A673 (cell line): ENCODE results near the gene CCDC34.

Experiments used
- EZH2 ChIP-seq: fragments of 200-600 bp; sonication (generic); IDR thresholded peaks from 2 replicates; pipeline ENCODE4 v1.6.1; 2017; ENCODE audit warnings: borderline replicate concordance, low read depth, mild to moderate bottlenecking, mixed read lengths, antibody characterized with exemption, low read length; ENCODE audit not compliant: poor library complexity, severe bottlenecking
- TF ChIP-seq, protein P1 (sequence below): fragments of 300-800, 200-600 bp; sonication (generic); conservative IDR thresholded peaks from 2 replicates; pipeline ENCODE4 v1.5.1; 2017; ENCODE audit warnings: low read depth, mild to moderate bottlenecking, antibody characterized with exemption, low read length, moderate library complexity, mixed read lengths

DNA sequence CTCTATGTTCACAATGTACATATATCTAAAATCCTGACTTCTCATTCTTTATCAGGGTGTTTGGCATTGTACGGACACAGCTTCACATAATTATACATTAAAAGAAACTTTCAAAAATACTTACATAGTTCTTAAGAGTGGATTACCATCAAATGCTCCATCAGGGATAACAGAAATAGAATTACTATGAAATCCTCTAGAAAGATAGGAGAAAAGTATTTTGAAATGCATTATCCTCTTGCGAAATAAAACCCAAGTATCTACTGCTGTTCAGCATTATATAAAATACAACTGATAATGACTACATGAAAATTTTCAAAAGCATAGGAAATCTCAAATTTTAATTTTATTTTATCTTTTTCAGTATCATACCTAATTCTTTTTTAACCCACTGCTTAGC is 17.8 kb upstream of the CCDC34 start:
- TF ChIP-seq, protein P1, sequence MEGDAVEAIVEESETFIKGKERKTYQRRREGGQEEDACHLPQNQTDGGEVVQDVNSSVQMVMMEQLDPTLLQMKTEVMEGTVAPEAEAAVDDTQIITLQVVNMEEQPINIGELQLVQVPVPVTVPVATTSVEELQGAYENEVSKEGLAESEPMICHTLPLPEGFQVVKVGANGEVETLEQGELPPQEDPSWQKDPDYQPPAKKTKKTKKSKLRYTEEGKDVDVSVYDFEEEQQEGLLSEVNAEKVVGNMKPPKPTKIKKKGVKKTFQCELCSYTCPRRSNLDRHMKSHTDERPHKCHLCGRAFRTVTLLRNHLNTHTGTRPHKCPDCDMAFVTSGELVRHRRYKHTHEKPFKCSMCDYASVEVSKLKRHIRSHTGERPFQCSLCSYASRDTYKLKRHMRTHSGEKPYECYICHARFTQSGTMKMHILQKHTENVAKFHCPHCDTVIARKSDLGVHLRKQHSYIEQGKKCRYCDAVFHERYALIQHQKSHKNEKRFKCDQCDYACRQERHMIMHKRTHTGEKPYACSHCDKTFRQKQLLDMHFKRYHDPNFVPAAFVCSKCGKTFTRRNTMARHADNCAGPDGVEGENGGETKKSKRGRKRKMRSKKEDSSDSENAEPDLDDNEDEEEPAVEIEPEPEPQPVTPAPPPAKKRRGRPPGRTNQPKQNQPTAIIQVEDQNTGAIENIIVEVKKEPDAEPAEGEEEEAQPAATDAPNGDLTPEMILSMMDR, result no peak
- no peak for TF ChIP-seq EZH2
